Measurements from ENCODE around the gene HS3ST2.

DNA sequence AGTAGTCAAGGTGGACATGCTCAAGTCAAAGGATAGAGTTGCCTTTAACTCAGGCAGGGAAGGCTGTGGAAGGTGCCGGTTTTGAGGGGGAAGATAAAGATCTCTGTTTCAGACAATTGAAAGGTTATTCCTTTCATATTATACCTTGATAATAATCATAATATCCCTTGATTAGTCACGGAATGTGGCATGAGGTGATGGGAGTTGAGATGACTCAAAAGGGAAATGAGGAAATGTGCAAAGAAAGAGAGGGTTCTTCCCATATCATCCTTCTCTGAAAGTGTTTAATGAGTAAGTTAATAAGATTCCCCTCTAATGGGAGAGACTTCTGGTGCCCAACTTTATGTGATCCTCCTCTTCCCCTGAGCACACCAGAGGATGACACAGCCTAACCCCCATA, 43.1 kb upstream of the HS3ST2 start:
- TF ChIP-seq, protein P1, sequence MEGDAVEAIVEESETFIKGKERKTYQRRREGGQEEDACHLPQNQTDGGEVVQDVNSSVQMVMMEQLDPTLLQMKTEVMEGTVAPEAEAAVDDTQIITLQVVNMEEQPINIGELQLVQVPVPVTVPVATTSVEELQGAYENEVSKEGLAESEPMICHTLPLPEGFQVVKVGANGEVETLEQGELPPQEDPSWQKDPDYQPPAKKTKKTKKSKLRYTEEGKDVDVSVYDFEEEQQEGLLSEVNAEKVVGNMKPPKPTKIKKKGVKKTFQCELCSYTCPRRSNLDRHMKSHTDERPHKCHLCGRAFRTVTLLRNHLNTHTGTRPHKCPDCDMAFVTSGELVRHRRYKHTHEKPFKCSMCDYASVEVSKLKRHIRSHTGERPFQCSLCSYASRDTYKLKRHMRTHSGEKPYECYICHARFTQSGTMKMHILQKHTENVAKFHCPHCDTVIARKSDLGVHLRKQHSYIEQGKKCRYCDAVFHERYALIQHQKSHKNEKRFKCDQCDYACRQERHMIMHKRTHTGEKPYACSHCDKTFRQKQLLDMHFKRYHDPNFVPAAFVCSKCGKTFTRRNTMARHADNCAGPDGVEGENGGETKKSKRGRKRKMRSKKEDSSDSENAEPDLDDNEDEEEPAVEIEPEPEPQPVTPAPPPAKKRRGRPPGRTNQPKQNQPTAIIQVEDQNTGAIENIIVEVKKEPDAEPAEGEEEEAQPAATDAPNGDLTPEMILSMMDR (IDR thresholded peaks at IDR 0.05), result no peak
- TF ChIP-seq POLR2AphosphoS5 (IDR thresholded peaks at IDR 0.05; ENCODE audit: insufficient read depth in 1 of 2, low read depth in 1 of 2) (no peak), POLR2A (IDR thresholded peaks at IDR 0.05) (no peak)

Measured in vagina (tissue), 2 donors.